ENCODE measurements around the gene DNAAF5.
"Not testable (repeated sequence)": the region's sequence is repeated elsewhere in the genome, so short reads cannot be mapped to it uniquely, and the experiment has no call there.

The DNAAF5 gene

GRCh38 chr7:743341-744127 is 17.0 kb downstream of the DNAAF5 start:
- peaks cover 45% of the 10 kb centered on the region for H3K36me3 ChIP-seq (ENCODE audit: insufficient read depth, low read depth, low read length)
- not testable (repeated sequence) for H3K4me3 ChIP-seq (ENCODE audit: low read length); H3K27ac ChIP-seq (ENCODE audit: low read length); H3K4me1 ChIP-seq (ENCODE audit: insufficient read depth, low read length); H3K9me3 ChIP-seq (ENCODE audit: insufficient read depth, low read depth, low read length); H3K27me3 ChIP-seq (ENCODE audit: insufficient read depth, low read length); H3K9ac ChIP-seq (ENCODE audit: low read depth, low read length)

- H3K4me3 ChIP-seq (ENCODE audit: low read length); H3K27ac ChIP-seq (ENCODE audit: low read length); H3K27me3 ChIP-seq (ENCODE audit: insufficient read depth, low read length); H3K9ac ChIP-seq (ENCODE audit: low read depth, low read length); H3K4me1 ChIP-seq (ENCODE audit: insufficient read depth, low read length); H3K9me3 ChIP-seq (ENCODE audit: insufficient read depth, low read depth, low read length): not testable (repeated sequence)
- peaks cover 50% of the 10 kb centered on the region for H3K36me3 ChIP-seq (ENCODE audit: insufficient read depth, low read depth, low read length)
These were observed 17.6 kb downstream of the DNAAF5 start for GRCh38 chr7:744128-744520.

- Histone ChIP-seq H3K4me1 (ENCODE audit: insufficient read depth, low read length) (no peaks in the 10 kb centered on the region), H3K27ac (ENCODE audit: low read length) (no peak overlapping the region), H3K27me3 (ENCODE audit: insufficient read depth, low read length) (no peaks in the 10 kb centered on the region), H3K9ac (ENCODE audit: low read depth, low read length) (no peak overlapping the region), H3K9me3 (ENCODE audit: insufficient read depth, low read depth, low read length) (no peaks in the 10 kb centered on the region), H3K4me3 (ENCODE audit: low read length) (no peak overlapping the region), H3K36me3 (ENCODE audit: insufficient read depth, low read depth, low read length) (peaks cover 53% of the 10 kb centered on the region)
These were observed 18.4 kb downstream of the DNAAF5 start for GRCh38 chr7:744854-745430.

DNA sequence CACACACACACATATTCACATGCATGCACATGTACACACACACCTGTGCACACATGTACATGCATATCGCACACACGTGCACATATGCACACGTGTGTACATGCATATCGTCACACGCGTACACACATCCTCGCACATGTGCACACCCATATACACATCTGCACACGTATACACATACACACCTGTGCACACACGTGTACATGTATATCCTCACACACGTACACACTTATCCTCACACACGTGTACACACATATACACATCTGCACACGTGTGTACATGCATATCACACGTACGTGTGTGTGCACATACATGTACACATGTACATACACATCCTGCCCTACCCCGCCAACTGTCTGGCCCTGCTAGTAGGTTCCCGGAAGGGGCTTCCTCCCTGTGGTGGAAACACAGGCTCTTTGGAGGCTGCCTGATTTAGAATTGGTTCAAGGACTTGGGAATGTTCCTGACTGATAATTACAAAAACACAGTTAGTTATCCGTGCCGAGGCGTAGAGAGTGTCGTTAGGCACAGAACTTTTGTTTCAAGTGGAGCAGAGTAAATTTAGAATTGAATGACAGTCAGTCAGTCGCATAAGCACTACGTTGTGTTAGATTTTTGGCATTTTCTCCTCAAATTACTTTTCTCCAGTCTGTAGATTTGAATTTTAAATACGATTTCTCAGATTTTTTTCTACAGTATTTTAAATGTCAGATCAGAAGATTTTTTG is 19.1 kb downstream of the DNAAF5 start:
- H3K4me3 ChIP-seq (ENCODE audit: low read length) = no peak overlapping the region
- no peaks in the 10 kb centered on the region for H3K4me1 ChIP-seq (ENCODE audit: insufficient read depth, low read length)
- no peaks in the 10 kb centered on the region for H3K27me3 ChIP-seq (ENCODE audit: insufficient read depth, low read length)
- H3K9me3 ChIP-seq (ENCODE audit: insufficient read depth, low read depth, low read length) = no peaks in the 10 kb centered on the region
- no peak overlapping the region for H3K27ac ChIP-seq (ENCODE audit: low read length)
- H3K36me3 ChIP-seq (ENCODE audit: insufficient read depth, low read depth, low read length) = peaks cover 48% of the 10 kb centered on the region
- no peak overlapping the region for H3K9ac ChIP-seq (ENCODE audit: low read depth, low read length)

DNA sequence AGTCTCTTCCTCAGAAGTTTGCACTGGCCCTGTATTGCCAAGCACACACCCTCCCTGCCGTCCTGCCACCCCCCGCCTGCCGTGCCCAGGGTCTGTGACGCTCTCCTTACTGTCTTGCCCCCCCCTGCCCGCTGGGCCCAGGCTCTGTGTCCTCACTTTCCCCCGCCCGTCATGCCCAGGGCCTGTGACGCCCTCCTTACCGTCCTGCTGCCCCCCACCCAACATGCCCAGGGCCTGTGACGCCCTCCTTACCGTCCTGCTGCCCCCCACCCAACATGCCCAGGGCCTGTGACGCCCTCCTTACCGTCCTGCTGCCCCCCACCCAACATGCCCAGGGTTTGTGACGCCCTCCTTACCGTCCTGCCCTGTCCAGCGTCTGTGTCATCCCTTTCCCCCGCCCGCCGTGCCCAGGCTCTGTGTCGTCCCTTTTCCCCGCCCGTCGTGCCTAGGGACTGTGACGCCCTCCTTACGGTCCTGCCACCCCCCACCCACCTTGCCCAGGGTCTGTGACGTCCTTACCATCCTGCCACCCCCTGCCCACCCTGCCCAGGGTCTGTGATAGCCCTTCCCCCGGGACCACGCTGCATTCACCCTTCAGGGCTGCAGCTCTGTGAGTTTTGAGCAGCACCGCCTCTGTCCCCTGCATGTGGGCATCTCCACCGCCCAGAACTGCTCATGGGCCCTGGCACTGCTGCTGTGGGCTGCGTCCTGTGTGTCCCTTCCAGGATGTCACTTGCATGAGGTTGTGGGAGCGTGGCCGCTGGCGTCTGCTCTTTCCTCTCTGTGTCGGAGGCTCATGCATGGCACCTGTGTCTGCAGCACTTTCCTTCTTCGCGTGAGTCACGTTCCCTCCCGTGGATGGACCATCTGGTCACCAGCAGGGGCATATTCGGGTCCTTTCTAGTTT is 19.9 kb downstream of the DNAAF5 start:
- peaks cover 44% of the 10 kb centered on the region for H3K36me3 ChIP-seq (ENCODE audit: insufficient read depth, low read depth, low read length)
- no peaks in the 10 kb centered on the region for H3K9me3 ChIP-seq (ENCODE audit: insufficient read depth, low read depth, low read length)
- no peaks in the 10 kb centered on the region for H3K4me1 ChIP-seq (ENCODE audit: insufficient read depth, low read length)

DNA sequence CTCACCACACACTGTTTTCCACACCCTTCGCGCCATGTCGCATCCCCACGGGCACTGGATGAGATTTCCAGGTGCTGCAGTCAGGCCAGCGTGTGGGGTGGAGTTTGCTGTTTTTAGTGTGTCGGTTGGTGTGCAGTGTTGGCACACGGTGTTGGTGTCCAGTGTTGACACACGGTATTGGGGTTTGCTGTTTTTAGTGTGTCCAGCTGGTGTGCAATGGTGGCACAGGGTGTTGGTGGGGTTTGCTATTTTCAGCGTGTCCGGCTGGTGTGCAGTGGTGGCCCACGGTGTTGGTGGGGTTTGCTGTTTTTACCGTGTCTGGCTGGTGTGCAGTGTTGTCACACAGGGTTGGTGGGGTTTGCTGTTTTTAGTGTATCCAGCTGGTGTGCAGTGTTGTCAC is 20.7 kb downstream of the DNAAF5 start:
- Histone ChIP-seq H3K9me3 (ENCODE audit: insufficient read depth, low read depth, low read length) (no peaks in the 10 kb centered on the region), H3K36me3 (ENCODE audit: insufficient read depth, low read depth, low read length) (peaks cover 42% of the 10 kb centered on the region), H3K4me1 (ENCODE audit: insufficient read depth, low read length) (no peaks in the 10 kb centered on the region), H3K9ac (ENCODE audit: low read depth, low read length) (no peak overlapping the region), H3K4me3 (ENCODE audit: low read length) (no peak overlapping the region), H3K27me3 (ENCODE audit: insufficient read depth, low read length) (no peaks in the 10 kb centered on the region), H3K27ac (ENCODE audit: low read length) (no peak overlapping the region)

More for the DNA sequence above, 19.9 kb downstream of the DNAAF5 start:
- H3K27me3 ChIP-seq (ENCODE audit: insufficient read depth, low read length) = no peaks in the 10 kb centered on the region
- H3K4me3 ChIP-seq (ENCODE audit: low read length) = no peak overlapping the region
- H3K9ac ChIP-seq (ENCODE audit: low read depth, low read length) = no peak overlapping the region
- H3K27ac ChIP-seq (ENCODE audit: low read length) = no peak overlapping the region

DNA sequence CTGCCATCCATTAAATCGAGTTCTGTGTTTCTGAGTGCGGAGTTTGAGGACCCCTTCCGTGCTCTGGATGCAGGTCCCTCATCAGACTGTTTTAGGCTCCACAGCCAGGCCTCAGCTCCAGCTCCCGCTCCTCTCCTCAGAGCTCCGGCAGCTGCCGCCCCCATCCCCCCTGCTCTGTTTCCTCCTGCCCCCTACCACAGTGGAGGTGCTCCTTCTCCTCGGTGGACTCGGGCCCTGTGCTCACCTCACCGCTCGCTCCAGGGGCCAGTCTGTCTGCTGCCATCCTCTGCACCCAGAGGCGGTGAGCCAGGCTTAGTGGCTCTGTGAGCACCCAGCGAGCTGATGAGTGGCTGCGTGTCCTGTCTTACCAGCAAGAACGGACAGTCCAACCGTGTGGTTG is 21.9 kb downstream of the DNAAF5 start:
- Histone ChIP-seq H3K27me3 (ENCODE audit: insufficient read depth, low read length) (no peaks in the 10 kb centered on the region), H3K9ac (ENCODE audit: low read depth, low read length) (no peak overlapping the region), H3K27ac (ENCODE audit: low read length) (no peak overlapping the region), H3K9me3 (ENCODE audit: insufficient read depth, low read depth, low read length) (no peaks in the 10 kb centered on the region), H3K36me3 (ENCODE audit: insufficient read depth, low read depth, low read length) (peaks cover 44% of the 10 kb centered on the region), H3K4me3 (ENCODE audit: low read length) (no peak overlapping the region), H3K4me1 (ENCODE audit: insufficient read depth, low read length) (no peaks in the 10 kb centered on the region)

GRCh38 chr7:749140-749551 is 22.6 kb downstream of the DNAAF5 start:
- no peaks in the 10 kb centered on the region for H3K9me3 ChIP-seq (ENCODE audit: insufficient read depth, low read depth, low read length)
- no peaks in the 10 kb centered on the region for H3K4me1 ChIP-seq (ENCODE audit: insufficient read depth, low read length)
- no peak overlapping the region for H3K27ac ChIP-seq (ENCODE audit: low read length)
- no peak overlapping the region for H3K4me3 ChIP-seq (ENCODE audit: low read length)
- H3K36me3 ChIP-seq (ENCODE audit: insufficient read depth, low read depth, low read length) = peaks cover 47% of the 10 kb centered on the region
- no peaks in the 10 kb centered on the region for H3K27me3 ChIP-seq (ENCODE audit: insufficient read depth, low read length)
- no peak overlapping the region for H3K9ac ChIP-seq (ENCODE audit: low read depth, low read length)

DNA sequence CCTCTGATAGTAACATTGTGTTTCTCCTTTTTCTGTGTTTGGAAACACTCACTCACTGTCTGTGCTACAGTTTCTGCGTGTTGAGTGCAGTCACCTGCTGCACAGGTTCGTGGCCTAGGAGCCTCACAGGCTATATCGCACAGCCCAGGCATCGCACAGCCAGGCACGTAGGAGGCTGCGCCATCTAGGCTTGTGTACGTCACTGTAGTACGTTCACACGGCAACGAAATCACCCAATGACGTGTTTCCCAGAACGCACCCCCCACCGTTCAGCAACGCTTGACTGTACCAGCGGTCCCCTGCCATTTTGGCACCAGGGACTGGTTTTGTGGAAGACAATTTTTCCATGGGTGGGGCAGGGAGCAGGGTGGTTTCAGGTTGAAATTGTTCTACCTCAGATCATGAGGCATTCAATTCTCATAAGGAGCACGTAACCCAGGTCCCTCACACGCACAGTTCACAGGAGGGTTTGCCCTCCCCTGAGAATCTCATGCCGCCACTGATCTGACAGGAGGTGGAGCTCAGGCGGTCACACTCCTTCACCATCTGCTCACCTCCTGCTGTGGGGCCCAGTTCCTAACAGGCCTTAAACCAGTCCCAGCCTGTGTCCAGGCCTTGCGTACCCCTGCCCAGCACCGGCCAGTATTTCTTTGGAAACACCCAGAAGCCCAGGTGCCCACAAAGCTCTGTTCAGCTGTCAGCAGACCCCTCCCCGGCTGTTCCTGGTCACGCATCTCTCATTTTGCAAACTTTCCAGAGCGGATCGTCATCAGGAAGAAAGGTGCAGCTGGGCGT is 23.8 kb downstream of the DNAAF5 start:
- H3K36me3 ChIP-seq (ENCODE audit: insufficient read depth, low read depth, low read length) = peaks cover 51% of the 10 kb centered on the region

GRCh38 chr7:751826-752225 is 25.3 kb downstream of the DNAAF5 start:
- H3K4me1 ChIP-seq (ENCODE audit: insufficient read depth, low read length) = no peaks in the 10 kb centered on the region
- no peaks in the 10 kb centered on the region for H3K9me3 ChIP-seq (ENCODE audit: insufficient read depth, low read depth, low read length)
- H3K27me3 ChIP-seq (ENCODE audit: insufficient read depth, low read length) = no peaks in the 10 kb centered on the region
- no peak overlapping the region for H3K4me3 ChIP-seq (ENCODE audit: low read length)
- no peak overlapping the region for H3K27ac ChIP-seq (ENCODE audit: low read length)
- no peak overlapping the region for H3K9ac ChIP-seq (ENCODE audit: low read depth, low read length)
- peaks cover 59% of the 10 kb centered on the region for H3K36me3 ChIP-seq (ENCODE audit: insufficient read depth, low read depth, low read length)

More for the DNA sequence above, 23.8 kb downstream of the DNAAF5 start:
- Histone ChIP-seq H3K9me3 (ENCODE audit: insufficient read depth, low read depth, low read length) (no peaks in the 10 kb centered on the region), H3K4me3 (ENCODE audit: low read length) (no peak overlapping the region), H3K27ac (ENCODE audit: low read length) (no peak overlapping the region), H3K27me3 (ENCODE audit: insufficient read depth, low read length) (no peaks in the 10 kb centered on the region), H3K9ac (ENCODE audit: low read depth, low read length) (no peak overlapping the region), H3K4me1 (ENCODE audit: insufficient read depth, low read length) (no peaks in the 10 kb centered on the region)

- peaks cover 59% of the 10 kb centered on the region for H3K36me3 ChIP-seq (ENCODE audit: insufficient read depth, low read depth, low read length)
- H3K4me3 ChIP-seq (ENCODE audit: low read length); H3K4me1 ChIP-seq (ENCODE audit: insufficient read depth, low read length); H3K27ac ChIP-seq (ENCODE audit: low read length); H3K9ac ChIP-seq (ENCODE audit: low read depth, low read length); H3K27me3 ChIP-seq (ENCODE audit: insufficient read depth, low read length); H3K9me3 ChIP-seq (ENCODE audit: insufficient read depth, low read depth, low read length): not testable (repeated sequence)
These were observed 25.8 kb downstream of the DNAAF5 start for GRCh38 chr7:752256-752655.
